Activated CD4-positive, alpha-beta T cell treated with anti-CD3 and anti-CD28 coated beads, Interleukin-2, amount 50 U/mL, for 16 hours (primary cell): ENCODE results near the gene SMOC2.
"Not testable (repeated sequence)": the region's sequence is repeated elsewhere in the genome, so short reads cannot be mapped to it uniquely, and the experiment has no call there.

Source experiments
- DNase-seq: peaks from one replicate; pipeline ENCODE4 v3.0.0-alpha.2; 2020

SMOC2 gene

DNA sequence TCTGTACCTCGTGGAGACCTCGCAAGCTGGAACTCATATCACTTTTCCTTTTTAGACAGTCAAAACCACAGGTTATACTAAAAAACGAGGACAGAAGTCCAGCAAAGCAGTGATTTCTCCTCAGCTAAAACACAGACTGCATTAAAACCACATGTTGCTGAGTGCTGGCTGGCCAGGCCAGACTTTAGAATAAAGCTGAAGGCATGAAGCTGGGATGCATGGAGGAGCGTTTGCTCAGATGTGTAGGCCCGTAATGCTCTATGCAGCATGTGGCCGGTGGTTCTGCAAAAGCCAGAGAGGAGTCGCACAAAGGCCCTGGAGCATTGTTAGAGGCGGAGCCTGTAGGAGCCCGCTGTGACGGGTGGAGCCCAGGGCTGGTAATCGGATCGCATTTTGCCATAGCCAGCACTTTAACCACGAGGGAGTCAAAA is 83.6 kb downstream of the SMOC2 start:
- no peak for DNase-seq

- no peak for DNase-seq
These were observed 84.1 kb downstream of the SMOC2 start for GRCh38 chr6:168525114-168525513.

DNA sequence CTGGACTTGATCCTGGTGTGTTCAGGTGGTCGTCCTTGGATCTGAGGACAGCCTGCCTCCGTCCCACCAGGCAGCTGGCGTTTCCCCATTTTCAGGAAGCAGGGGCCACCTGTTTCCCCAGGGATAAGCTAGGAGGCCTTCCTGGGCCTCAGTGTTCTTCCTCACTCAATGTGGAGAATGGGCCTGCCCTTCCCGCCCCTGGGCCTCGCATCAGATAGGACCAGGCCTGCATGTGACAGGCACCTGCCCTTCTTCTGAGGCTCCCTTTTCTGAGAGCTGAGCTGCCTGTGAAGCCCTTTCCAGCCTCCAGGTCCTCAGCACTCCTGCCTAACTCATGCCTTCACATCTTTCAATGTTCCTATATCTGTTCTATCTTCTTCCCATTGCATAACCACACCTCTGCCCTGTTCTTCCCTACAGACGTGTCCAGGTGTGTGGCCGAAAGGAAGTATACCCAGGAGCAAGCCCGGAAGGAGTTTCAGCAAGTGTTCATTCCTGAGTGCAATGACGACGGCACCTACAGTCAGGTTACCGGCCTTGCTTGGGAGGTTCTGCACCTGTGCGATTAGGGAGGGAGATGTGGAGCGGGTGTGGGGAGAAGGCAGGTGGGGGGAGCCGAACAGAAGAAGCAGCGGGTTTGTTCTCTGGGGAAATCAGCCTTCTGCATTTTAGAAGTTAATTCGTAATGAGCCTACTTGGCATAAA is 85.1 kb downstream of the SMOC2 start:
- no peak for DNase-seq

DNA sequence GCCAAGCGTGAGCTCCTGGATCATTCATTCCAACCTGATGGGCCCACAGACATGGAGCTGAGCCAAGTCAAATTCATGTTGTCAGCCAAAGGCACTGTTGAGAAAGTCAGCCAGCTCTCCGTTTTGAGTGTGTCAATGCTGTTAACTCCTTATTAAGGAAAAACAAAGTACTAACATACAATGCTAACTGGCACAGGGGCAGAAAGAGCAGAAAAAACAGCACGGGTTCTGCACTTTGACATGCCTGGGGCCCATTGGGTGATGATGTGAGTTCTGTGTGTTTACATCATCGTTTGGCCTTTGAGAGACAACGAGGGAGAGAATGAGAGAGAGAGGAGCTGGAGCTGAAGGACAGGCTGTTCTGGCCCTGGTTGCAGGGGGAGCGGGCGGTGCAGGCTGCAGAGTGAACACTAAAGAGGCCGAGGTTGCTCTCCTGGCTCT is 85.9 kb downstream of the SMOC2 start:
- no peak for DNase-seq

DNA sequence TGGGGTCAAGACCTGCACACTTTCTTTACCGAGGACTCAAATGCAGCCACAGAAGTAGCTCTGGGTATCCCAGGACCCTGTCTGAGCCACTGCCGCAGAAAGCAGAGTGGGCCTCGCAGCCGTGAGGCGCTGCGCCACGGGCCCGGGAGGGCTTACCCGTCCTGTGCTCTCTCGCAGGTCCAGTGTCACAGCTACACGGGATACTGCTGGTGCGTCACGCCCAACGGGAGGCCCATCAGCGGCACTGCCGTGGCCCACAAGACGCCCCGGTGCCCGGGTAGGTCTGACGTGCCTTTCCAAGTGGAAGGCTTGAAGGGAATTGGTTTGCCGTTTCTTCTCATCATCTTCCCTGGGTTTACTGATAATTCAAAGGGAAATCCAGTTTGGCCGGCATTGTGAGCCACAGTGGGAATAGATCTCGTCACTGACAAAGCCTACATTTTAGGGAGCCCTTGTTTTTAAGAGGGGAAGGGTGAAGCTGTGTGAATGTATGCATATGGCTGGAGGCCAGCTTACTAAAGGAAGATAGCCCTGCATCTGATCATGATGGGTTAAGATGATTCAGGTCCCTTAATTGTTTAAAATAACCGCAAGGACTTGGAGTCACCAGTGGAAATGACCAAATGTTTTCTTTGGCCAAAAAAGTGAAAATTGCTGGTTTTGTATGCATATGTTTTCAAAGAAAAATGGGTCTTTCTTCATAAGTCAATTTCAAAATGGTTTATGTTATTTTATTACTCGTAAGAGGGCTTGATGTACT is 86.6 kb downstream of the SMOC2 start:
- DNase-seq, result no peak

GRCh38 chr6:168528474-168529095 is 87.6 kb downstream of the SMOC2 start:
- no peak for DNase-seq

- DNase-seq, result no peak
These were observed 88.2 kb downstream of the SMOC2 start for GRCh38 chr6:168529214-168529613.

DNA sequence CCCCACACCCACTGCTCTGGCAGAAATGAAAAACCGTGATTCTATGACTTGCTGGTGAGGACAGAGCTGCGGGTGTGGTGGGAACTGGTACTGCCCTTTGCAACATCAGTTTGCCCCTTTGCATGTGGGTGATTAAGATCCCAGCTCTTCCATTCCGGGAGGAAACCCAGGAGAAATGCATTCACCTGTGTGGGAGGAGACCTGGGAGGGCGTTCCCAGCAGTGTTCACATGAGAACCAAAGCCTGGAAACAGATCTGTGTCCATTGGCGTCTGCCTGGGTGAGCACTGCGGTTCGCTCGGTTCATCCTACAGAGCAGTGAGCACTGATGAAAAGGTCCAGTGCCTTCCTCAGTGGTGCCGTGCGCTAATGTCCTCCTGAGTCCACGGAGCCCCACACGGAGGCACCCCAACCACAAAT is 89.7 kb downstream of the SMOC2 start:
- DNase-seq, result no peak

GRCh38 chr6:168532070-168532469 is 91.1 kb downstream of the SMOC2 start:
- no peak for DNase-seq

- DNase-seq, result no peak
These were observed 92.4 kb downstream of the SMOC2 start for GRCh38 chr6:168533414-168533813.

DNA sequence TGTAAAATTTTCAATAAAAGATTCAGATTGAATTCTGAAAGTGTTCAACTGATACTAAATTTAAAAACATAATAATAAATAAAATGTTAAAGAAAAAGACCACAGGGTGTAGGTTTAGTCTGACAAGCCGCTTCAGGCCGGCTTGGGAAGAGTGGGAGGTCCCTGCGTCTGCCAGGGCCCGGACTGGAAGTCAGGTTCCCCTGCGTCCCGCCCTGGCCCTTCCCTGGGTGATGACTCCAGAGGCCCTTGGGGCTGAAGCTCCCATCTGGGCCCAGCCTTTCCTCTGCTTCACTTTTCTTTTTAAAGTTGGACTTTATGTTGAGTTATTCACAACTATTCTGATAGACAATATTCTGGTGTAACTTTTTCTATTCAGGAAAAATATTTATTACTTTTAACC is 93.3 kb downstream of the SMOC2 start:
- no peak for DNase-seq

- DNase-seq, result no peak
These were observed 94.7 kb downstream of the SMOC2 start for GRCh38 chr6:168535711-168536110.

DNA sequence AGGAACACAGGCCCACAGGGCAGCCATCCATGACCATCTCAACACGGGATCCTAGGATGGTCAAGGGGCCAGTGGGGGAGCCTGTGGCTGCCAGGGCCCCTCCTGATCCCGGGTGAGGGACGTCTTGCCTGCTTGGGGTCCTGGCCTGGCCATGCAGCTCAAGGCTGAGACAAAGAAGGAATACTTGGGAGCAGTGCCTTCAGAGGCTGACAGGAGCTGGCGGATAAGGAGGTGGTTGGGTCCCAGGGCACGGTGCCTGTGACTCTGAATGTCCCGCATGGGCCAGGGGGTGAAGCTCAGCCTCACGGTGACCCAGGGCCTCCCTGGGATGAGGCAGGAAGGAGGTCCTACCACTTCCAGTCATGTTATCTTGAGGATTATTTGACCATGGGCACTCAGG is 95.2 kb downstream of the SMOC2 start:
- no peak for DNase-seq

DNA sequence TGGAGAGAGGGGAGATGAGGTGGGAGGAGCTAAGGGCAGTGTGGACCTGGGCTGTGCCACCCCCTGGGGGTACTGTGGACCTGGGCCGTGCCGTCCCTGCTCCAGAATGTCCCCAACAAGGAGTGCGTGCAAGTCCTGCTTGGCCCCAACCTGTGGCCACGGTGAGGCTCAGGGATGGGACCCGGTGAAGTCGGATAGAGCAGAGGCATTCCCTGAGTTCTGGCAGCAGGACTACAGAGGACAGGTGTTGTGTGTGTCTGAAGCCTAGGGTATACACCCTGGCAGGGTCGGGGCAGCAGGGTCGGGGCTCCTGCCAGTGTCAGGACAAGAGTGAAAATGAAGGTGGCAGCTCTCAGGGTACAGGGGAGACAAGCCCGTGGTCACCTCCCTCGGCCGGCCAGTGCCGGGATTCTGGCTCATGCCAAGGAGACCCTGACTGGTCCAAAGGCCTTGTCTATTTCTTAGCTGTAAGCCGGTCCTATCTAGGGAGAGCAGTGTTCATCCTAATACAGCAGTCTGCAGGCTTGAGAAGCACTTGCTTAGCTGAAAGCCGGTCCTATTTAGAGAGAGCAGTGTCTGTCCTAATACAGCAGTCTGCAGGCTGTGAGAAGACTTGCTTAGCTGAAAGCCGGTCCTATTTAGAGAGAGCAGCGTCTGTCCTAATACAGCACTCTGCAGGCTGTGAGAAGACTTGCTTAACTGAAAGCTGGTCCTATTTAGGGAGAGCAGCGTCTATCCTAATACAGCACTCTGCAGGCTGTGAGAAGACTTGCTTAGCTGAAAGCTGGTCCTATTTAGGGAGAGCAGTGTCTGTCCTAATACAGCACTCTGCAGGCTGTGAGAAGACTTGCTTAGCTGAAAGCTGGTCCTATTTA is 95.9 kb downstream of the SMOC2 start:
- DNase-seq, result no peak

DNA sequence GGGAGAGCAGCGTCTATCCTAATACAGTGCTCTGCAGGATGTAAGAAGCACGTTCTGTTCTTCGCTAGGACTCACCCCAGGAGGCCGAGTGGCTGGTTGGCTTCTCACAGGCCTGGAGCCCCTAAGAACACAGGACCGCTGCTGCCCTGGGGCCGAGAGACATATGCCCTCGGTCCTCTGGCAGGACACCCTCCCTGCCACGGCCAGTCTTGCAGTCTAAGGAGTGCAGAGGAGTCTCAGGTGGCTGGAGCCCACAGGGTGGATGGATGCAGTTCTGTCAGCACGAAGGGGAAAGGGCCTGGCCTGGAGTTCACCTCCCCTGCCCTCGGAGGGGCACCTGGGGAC is 96.5 kb downstream of the SMOC2 start:
- no peak for DNase-seq

DNA sequence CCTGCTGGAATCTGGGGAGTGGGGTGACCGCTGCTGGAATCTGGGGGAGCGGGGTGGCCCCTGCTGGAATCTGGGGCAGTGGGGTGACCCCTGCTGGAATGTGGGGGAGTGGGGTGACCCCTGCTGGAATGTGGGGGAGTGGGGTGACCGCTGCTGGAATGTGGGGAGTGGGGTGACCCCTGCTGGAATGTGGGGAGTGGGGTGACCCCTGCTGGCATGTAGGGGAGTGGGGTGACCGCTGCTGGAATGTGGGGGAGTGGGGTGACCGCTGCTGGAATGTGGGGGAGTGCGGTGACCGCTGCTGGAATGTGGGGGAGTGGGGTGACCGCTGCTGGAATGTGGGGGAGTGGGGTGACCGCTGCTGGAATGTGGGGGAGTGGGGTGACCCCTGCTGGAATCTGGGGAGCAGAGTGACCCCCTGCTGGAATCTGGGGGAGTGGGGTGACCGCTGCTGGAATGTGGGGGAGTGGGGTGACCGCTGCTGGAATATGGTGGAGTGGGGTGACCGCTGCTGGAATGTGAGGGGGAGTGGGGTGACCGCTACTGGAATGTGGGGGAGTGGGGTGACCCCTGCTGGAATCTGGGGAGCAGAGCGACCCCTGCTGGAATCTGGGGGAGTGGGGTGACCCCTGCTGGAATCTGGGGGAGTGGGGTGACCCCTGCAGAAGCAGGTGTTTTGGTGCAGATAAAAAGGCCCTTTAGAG is 97.4 kb downstream of the SMOC2 start:
- not testable (repeated sequence) for DNase-seq

GRCh38 chr6:168538892-168539811 is 98.2 kb downstream of the SMOC2 start:
- no peak for DNase-seq

DNA sequence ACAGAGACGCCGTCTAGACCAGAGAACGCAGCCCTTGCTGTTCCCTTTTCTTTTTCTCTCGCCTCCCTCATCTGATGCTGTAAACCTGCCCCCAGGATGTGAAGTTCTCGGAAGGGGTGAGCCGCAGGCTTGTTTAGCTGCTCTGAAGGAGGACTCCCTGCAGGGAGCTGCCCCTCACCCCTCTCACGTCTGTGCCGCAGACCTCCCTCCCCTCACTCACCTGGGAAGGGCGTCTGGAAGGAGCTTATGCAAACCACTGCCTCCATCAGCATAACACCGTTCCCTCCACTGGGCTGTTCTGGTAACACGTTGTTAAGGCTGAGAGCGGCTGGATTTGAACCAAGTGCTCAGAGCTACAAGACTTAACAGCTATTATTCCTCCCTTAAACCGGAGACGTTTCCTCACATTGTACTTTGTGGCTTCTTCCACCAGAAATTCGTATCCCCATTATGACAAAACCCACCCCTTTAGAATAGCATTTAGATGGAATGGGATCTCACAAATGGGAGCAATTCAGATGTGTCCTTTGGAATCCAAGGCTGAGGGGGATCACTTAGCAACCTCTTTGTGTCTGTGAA is 99.8 kb downstream of the SMOC2 start:
- no peak for DNase-seq

DNA sequence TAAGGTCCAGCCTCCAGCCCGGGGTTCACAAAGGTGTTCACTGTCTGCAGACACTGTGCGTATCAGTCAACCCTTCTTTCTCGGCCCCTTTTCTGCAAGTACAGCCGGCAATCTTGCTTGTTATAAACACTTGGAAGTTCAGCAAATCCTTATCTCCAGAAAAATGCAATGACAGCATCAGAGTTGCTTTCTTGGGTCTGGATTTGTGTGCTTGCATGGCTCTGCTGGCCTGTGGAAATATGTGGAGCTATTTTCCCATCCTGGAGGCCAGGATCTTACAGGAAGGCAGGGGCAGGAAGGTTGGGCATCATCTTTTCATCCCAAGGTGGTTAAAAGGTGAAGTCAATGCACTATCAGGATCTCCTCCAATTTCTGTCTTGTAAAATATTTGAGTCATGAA is 100.3 kb downstream of the SMOC2 start:
- no peak for DNase-seq

GRCh38 chr6:168542301-168542700 is 101.3 kb downstream of the SMOC2 start:
- no peak for DNase-seq

- DNase-seq, result no peak
These were observed 104.4 kb downstream of the SMOC2 start for GRCh38 chr6:168545428-168545827.
